Embryonic facial prominence (tissue), 1 donor: ENCODE data around the gene RHOV.

Source experiments
- DNase-seq: peaks from one replicate; pipeline ENCODE4 v3.0.0-alpha.2; 2016; ENCODE audit errors: extremely low spot score

The RHOV gene

GRCh38 chr15:40904552-40905201 is 30.6 kb upstream of the RHOV start:
- DNase-seq, result no peak

- DNase-seq, result no peak
These were observed 28.8 kb upstream of the RHOV start for GRCh38 chr15:40902605-40903561.

DNA sequence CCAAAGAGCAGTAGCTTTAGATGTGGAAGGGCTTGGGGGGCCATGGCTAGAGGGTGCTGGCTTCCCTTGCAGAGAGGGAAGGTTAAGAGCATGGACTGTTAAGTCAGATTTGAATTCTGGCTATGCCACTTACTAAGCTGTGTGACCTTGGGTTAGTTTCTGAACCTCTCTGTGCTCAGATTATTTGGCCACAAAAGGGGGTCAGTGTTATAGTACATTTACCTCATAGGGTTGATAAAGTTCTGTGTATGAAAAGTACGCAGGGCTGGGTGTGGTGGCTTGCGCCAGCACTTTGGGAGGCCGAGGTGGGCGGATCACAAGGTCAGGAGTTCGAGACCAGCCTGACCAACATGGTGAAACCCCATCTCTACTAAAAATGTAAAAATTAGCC is 27.0 kb upstream of the RHOV start:
- DNase-seq, result no peak

DNA sequence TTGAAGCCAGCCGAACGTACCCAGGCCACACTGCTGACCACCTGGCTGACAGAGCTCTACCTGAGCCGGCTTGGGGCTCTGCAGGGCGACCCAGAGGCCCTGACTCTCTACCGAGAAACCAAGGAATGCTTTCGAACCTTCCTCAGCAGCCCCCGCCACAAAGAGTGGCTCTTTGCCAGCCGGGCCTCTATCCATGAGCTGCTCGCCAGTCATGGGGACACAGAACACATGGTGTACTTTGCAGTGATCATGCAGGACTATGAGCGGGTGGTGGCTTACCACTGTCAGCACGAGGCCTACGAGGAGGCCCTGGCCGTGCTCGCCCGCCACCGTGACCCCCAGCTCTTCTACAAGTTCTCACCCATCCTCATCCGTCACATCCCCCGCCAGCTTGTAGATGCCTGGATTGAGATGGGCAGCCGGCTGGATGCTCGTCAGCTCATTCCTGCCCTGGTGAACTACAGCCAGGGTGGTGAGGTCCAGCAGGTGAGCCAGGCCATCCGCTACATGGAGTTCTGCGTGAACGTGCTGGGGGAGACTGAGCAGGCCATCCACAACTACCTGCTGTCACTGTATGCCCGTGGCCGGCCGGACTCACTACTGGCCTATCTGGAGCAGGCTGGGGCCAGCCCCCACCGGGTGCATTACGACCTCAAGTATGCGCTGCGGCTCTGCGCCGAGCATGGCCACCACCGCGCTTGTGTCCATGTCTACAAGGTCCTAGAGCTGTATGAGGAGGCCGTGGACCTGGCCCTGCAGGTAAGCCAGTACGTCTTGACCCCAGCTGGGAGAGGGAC is 26.4 kb upstream of the RHOV start:
- no peak for DNase-seq

- DNase-seq, result no peak
These were observed 25.6 kb upstream of the RHOV start for GRCh38 chr15:40899536-40900207.

DNA sequence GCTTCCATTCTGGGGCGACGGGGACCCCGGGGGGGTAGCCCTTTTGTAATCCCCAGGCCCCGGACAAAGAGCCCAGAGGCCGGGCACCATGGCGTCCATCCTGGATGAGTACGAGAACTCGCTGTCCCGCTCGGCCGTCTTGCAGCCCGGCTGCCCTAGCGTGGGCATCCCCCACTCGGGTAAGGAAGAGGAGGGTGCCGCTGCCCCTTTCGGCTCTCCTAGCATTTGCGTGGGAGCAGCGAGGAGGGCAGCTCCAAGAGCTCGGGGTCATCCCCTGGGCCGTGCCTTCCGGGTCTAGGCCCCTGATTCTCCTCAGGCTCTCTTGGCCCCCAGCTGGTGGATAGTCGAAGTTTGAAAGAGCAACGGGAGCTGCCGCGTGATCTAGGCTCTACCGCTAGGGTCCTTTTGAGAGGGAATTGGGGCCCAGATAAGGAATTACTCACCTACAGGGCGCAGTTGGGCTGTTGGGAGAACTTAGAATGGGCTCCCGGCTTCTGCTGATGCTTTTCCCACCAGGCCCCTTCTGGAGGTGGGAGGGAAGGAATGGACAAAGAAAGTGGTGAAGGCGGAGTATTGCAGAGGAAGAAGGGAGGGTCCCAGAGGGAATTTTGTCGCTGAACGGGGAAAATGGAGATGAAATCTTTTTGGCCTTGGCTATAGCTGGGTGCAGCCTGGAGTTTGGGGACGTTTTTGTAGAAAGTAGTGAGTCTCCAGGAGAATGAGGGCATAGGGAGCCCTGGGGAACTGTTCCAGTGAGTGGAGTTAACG is 20.8 kb upstream of the RHOV start:
- DNase-seq, result no peak

GRCh38 chr15:40893733-40894680 is 20.0 kb upstream of the RHOV start, which contains the start of gene VPS18:
VPS18 (plus strand) TSS chr15:40894450; CDS start chr15:40894769, 319 bp downstream.
- peak; percentile 95 for DNase-seq

DNA sequence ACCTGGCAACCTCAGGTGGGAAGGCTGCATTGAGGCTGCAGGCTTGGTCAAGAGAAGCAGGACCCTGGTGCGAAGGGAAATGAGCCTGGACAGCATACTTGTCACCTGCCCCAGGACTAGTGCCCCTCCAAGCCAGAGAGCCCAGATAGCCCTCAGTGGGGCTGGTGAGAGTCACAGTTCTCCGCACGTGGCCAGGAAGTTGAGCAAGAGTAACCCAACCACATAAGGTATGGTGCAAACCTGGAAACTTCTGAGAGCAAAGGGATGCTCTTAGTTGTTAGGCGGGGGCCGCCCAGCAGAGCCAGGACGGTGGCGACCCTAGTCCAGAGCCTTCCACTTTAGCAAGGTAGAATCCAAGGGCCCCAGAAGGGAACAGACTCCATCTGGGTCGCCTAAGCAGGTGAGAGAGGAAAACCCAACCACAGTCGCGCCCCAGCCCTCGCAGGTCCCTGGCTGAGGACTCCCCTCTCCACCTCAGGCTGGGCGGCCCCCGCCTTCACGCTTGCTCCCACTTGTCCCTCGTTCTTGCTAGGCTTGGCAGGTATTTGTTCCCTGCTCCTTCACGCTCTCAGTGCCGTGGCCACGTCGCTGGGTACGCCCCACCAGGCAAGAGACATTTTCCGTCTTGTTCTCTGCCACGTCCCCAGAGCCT is 19.1 kb upstream of the RHOV start:
- no peak for DNase-seq

DNA sequence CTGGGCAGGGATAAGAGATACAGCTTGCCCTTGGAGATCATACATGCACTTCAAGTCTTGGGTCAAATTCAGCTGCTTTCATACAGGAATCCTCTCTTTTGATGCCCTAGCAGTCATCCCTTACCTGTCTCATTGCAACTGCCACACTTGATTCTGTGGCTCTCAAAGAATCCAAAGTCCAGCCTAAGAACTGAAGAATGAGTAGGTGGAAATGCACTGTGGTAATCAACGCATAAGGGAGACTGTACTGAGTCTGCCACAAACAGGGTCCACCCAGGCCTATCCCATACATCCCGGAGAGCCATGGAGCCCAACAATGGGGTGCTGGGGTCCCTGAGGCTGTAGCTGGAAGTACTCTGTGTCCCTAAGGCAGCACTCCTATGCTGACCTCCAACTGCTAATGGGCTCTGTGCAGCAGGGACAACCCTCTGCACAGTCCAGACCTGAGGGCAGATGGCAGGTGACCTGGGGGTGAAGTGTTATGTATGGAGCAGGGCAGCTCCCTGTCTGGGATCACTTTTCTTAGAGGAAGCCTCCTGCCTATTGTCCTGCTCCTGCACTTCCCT is 18.5 kb upstream of the RHOV start:
- no peak for DNase-seq

DNA sequence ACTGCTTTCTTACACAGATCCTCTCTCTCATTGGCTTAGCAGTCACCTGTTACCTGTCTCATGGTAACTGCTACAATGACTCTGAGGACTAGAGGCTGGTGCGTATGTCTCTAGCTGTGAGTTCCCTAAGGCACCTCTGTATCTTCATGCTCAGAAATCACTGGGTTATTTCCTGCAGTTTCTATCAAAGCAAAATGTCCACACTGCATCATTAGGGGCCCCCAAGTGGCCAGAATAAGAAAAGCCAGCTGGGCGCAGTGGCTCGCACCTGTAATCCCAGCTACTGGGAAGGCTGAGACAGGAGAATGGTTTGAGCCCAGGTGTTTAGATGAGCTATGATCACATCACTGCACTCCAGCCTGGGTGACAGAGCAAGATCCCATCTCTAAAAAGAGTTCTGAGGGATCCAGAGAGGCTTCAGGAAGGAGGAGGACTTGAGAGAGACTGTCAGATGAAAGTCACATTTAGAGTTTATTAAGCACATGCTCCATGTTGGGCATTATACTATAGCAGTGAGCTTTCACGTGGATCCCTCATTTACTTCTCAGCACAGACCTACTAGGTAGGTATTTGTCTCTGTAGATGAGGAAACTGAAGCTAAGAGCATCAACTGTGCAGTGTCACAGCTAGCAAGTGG is 17.9 kb upstream of the RHOV start:
- DNase-seq, result no peak

DNA sequence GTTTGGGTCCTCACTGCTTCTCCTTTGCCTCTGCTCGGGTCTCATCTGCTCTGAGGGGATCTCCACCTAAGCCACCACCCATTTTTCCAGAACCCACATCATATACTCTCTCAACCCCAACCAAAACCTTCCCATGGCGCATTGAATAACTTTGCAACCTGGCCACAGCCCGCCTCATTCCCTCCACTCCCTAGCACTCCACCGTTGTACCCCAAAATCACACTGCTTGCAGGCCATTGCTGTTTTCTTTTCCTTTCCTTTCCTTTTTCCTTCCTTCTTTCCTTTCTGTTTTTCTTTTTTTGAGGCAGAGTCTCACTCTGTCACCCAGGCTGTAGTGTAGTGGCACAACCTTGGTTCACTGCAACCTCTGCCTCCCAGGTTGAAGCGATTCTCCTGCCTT is 17.1 kb upstream of the RHOV start:
- DNase-seq, result no peak

- DNase-seq, result no peak
These were observed 15.1 kb upstream of the RHOV start for GRCh38 chr15:40889112-40889511.

DNA sequence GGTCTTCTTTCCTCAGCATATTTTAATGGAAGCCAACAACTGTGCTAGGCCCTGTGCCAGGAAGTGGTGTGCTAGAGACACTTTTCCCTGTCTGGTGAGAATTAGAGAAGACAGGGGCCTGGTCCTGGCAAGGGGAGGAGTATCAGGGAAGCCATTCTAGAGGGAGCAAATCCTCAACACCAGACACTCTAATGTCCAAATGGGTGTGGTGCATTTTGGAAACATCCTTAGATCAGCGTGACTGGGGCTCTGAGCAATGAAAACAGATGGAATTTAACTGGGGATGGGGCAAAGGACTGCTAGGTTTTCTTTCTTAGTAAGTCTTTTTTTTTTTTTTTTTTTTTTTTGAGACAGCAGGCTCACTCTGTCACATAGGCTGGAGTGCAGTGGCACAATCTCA is 12.6 kb upstream of the RHOV start:
- DNase-seq, result no peak

GRCh38 chr15:40881351-40881750 is 7.3 kb upstream of the RHOV start:
- no peak for DNase-seq

GRCh38 chr15:40879609-40880008 is 5.6 kb upstream of the RHOV start:
- DNase-seq, result no peak

- DNase-seq, result no peak
These were observed 4.8 kb upstream of the RHOV start for GRCh38 chr15:40878785-40879184.

DNA sequence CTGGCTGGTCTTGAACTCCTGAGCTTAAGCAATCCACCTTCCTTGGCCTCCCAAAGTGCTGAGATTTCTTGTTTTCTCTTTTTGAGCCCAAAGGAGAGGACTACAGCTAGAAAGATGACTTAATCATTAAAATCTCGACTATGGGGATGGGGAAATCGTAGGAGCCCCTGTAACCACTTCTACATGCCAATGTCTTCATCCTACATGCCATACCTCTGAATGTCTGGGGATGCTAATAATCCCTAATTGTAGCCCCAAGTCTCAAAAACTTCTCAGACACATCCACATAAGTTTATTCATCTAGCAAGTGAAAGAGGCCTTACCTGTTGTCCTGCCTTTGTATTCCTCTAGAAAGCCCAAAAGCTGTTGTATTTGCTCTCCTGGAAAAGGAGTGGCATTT is 3.7 kb upstream of the RHOV start:
- DNase-seq, result no peak

GRCh38 chr15:40875991-40876730 is 2.1 kb upstream of the RHOV start:
- no peak for DNase-seq
